Measurements from ENCODE around the gene MMP3. TPM values are rescaled to one million over a fixed set of nuclear protein-coding genes. Genes with fewer than 3 reads are reported as not detected.
"Not testable (repeated sequence)": the region's sequence is repeated elsewhere in the genome, so short reads cannot be mapped to it uniquely, and the experiment has no call there.

MMP3 gene
- total RNA-seq, 4 donors from 2014 or later, result 0.84 to 520 (median 49.0) TPM

GRCh38 chr11:102878595-102878994 is 35.2 kb upstream of the MMP3 start:
- no peak overlapping the region for H3K4me3 ChIP-seq (ENCODE audit: low read depth, poor library complexity, severe bottlenecking)
- DNase-seq (ENCODE audit: low spot score in 2 of 2), result no peak
- intact Hi-C loops (cut with DNase I; ENCODE audit: low total_unique reads), result no loop called here
- TF ChIP-seq CTCF (IDR thresholded peaks at IDR 0.05) (no peak), POLR2A (IDR thresholded peaks at IDR 0.05) (no peak)
- WGBS, 2 donors, result 84 to 86% methylated on average over 2 of the region's 2 CpGs

GRCh38 chr11:102874852-102875251 is 31.4 kb upstream of the MMP3 start, which contains the start of gene MMP12:
TSS of gene MMP12 (minus strand) at chr11:102874982. CDS start at chr11:102874937, 45 bp downstream.
- 66 to 76% methylated on average over 4 of the region's 4 CpGs for WGBS, 2 donors
- TF ChIP-seq CTCF (IDR thresholded peaks at IDR 0.05), result no peak
- TF ChIP-seq POLR2A (IDR thresholded peaks at IDR 0.05), result no peak
- no peak within 1 kb of the TSS for H3K4me3 ChIP-seq (ENCODE audit: low read depth, poor library complexity, severe bottlenecking)
- DNase-seq (ENCODE audit: low spot score in 2 of 2), result no peak
- intact Hi-C loops (cut with DNase I; ENCODE audit: low total_unique reads), result no loop called here

GRCh38 chr11:102869354-102869964 is 26.1 kb upstream of the MMP3 start:
- 81 to 84% methylated on average over 8 of the region's 8 CpGs for WGBS, 2 donors
- DNase-seq (ENCODE audit: low spot score in 2 of 2); H3K4me3 ChIP-seq (ENCODE audit: low read depth, poor library complexity, severe bottlenecking); intact Hi-C loops (cut with DNase I; ENCODE audit: low total_unique reads): not testable (repeated sequence)

- H3K4me3 ChIP-seq (ENCODE audit: low read depth, poor library complexity, severe bottlenecking), result no peak overlapping the region
- 35 to 45% methylated on average over 3 of the region's 3 CpGs for WGBS, 2 donors
- no peak for TF ChIP-seq POLR2A (IDR thresholded peaks at IDR 0.05)
- no peak for TF ChIP-seq CTCF (IDR thresholded peaks at IDR 0.05)
- no peak for DNase-seq (ENCODE audit: low spot score in 2 of 2)
- intact Hi-C loops (cut with DNase I; ENCODE audit: low total_unique reads), result no loop called here
These were observed 24.9 kb upstream of the MMP3 start for GRCh38 chr11:102868339-102868738.

- WGBS, 2 donors, result 71 to 88% methylated on average over 1 of the region's 1 CpG
- no peak overlapping the region for H3K4me3 ChIP-seq (ENCODE audit: low read depth, poor library complexity, severe bottlenecking)
- TF ChIP-seq CTCF (IDR thresholded peaks at IDR 0.05) (no peak), POLR2A (IDR thresholded peaks at IDR 0.05) (no peak)
- intact Hi-C loops (cut with DNase I; ENCODE audit: low total_unique reads), result no loop called here
- DNase-seq (ENCODE audit: low spot score in 2 of 2), result no peak
These were observed 21.3 kb upstream of the MMP3 start for GRCh38 chr11:102864724-102865123.

- intact Hi-C loops (cut with DNase I; ENCODE audit: low total_unique reads), result no loop called here
- DNase-seq (ENCODE audit: low spot score in 2 of 2), result no peak
- no peak for TF ChIP-seq POLR2A (IDR thresholded peaks at IDR 0.05)
- no peak for TF ChIP-seq CTCF (IDR thresholded peaks at IDR 0.05)
- WGBS, 2 donors, result 40 to 62% methylated on average over 2 of the region's 2 CpGs
- H3K4me3 ChIP-seq (ENCODE audit: low read depth, poor library complexity, severe bottlenecking), result no peak overlapping the region
These were observed 10.5 kb upstream of the MMP3 start for GRCh38 chr11:102853956-102854355.
